Psoas muscle (tissue), 8 donors: ENCODE results near the gene SLC44A3. TPM values are rescaled to one million over a fixed set of nuclear protein-coding genes. Genes with fewer than 3 reads are reported as not detected.

Experiments used
- ATAC-seq, 4 donors: fragments of 200-7000 bp; cut with Tn5 transposase; one replicate each; pipeline ENCODE4 v1.9.1; 2020; ENCODE audit warnings: moderate library complexity in 3 of 4, mild to moderate bottlenecking in 2 of 4
- DNase-seq, 2 donors: peaks; one replicate each; pipeline ENCODE4 v3.0.0-alpha.2; 2020
- H3K27ac ChIP-seq: fragments of 200-600 bp; one replicate; pipeline ENCODE4 v1.8.0; 2022
- H3K27me3 ChIP-seq, 3 donors: fragments of 200-600 bp in 1 of 3; one replicate each; pipeline versions ENCODE4 v1.6.1 to v1.8.0; 2013 to 2022; ENCODE audit warnings: low read length in 2 of 3, mild to moderate bottlenecking in 2 of 3, moderate library complexity in 1 of 3; ENCODE audit not compliant: insufficient read depth in 3 of 3
- H3K36me3 ChIP-seq, 2 donors: fragments of 200-600 bp in 1 of 2; one replicate each; pipeline versions ENCODE4 v1.6.1 to v1.8.0; 2013 to 2022; ENCODE audit warnings: low read depth in 1 of 2, mild to moderate bottlenecking in 1 of 2, moderate library complexity in 1 of 2; ENCODE audit not compliant: insufficient read depth in 1 of 2
- H3K4me1 ChIP-seq: fragments of 200-600 bp; one replicate; pipeline ENCODE4 v1.8.0; 2022
- H3K4me3 ChIP-seq: fragments of 200-600 bp; one replicate; pipeline ENCODE4 v1.8.0; 2022; ENCODE audit warnings: mild to moderate bottlenecking
- H3K9me3 ChIP-seq: fragments of 200-600 bp; one replicate; pipeline ENCODE4 v1.8.0; 2022
- WGBS, 3 donors: extraction: QIAGEN DNeasy Blood & Tissue Kit; methylation state at CpG; one replicate each; pipeline versions ENCODE4 v1.1.6 to v1.1.7; 2013; 5-methylcytosine and 5-hydroxymethylcytosine counted together
- intact Hi-C, 2 donors: fragments of 100-400 bp; cut with DNase I; formaldehyde crosslinking; loops; one replicate each; pipeline versions ENCODE4 v1.11.0 to v1.14.2; 2022
- polyA plus RNA-seq, 3 donors: library from polyadenylated mRNA; stranded (reverse); fragments of 200-250 nt; gene quantifications; one replicate each; pipeline ENCODE4 v1.2.3, GENCODE V29; 2013
- total RNA-seq, 4 donors: library from RNA; stranded (reverse); fragmentation: NEBNext Ultra II Directional in 2 of 4; extraction: Animal tissue kit (Norgen Biotek cat#: 25700) in 2 of 4; gene quantifications; one replicate each; pipeline versions ENCODE4 v1.2.1 to v1.2.4, GENCODE V29; 2021 to 2023
- TF ChIP-seq, protein P1 (sequence below): fragments of 200-600 bp; IDR thresholded peaks from one replicate; pipeline ENCODE4 v1.8.0; 2022; ENCODE audit warnings: antibody characterized with exemption
- donor health status: healthy with polysubstance abuse.
- donor health status: DM: no; HTN: no; CAD: no; lungs with moderate emphysema.
- donor health status: Bipolar disorder and iron deficiency.
- donor health status: healthy.
- donor health status: DM: yes; HTN: yes; CAD: no.
- donor health status: DM: no; HTN: no; CAD: no.
- donor health status: DM: no; HTN: no; CAD: no.
- donor health status: DM: yes; HTN: yes; CAD: no.

Gene SLC44A3
- total and polyA plus RNA-seq, 7 donors: 0.04 to 0.58 (median 0.32) TPM; not detected in 2

- Histone ChIP-seq H3K4me1 (peaks cover 5% of the 10 kb centered on the region), H3K27me3 (peaks cover 0 to 46% (median 18%) of the 10 kb centered on the region in 3 donors), H3K36me3 (no peaks in the 10 kb centered on the region), H3K27ac (no peak overlapping the region), H3K4me3 (peak overlapping the region; percentile 71), H3K9me3 (no peaks in the 10 kb centered on the region)
- DNase-seq (no peak), ATAC-seq (no peak)
- TF ChIP-seq, protein P1, sequence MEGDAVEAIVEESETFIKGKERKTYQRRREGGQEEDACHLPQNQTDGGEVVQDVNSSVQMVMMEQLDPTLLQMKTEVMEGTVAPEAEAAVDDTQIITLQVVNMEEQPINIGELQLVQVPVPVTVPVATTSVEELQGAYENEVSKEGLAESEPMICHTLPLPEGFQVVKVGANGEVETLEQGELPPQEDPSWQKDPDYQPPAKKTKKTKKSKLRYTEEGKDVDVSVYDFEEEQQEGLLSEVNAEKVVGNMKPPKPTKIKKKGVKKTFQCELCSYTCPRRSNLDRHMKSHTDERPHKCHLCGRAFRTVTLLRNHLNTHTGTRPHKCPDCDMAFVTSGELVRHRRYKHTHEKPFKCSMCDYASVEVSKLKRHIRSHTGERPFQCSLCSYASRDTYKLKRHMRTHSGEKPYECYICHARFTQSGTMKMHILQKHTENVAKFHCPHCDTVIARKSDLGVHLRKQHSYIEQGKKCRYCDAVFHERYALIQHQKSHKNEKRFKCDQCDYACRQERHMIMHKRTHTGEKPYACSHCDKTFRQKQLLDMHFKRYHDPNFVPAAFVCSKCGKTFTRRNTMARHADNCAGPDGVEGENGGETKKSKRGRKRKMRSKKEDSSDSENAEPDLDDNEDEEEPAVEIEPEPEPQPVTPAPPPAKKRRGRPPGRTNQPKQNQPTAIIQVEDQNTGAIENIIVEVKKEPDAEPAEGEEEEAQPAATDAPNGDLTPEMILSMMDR: no peak
- intact Hi-C loops: loop anchor here in 1 of 2 donors (5.0 kb wide), 2 partner anchors 43 to 113 kb away; no protein-coding TSS in a partner anchor
- WGBS, 3 donors: 62 to 69% (median 62%) methylated on average over 11 of the region's 11 CpGs
These were observed 109.4 kb downstream of the SLC44A3 start for GRCh38 chr1:94929351-94930217.

DNA sequence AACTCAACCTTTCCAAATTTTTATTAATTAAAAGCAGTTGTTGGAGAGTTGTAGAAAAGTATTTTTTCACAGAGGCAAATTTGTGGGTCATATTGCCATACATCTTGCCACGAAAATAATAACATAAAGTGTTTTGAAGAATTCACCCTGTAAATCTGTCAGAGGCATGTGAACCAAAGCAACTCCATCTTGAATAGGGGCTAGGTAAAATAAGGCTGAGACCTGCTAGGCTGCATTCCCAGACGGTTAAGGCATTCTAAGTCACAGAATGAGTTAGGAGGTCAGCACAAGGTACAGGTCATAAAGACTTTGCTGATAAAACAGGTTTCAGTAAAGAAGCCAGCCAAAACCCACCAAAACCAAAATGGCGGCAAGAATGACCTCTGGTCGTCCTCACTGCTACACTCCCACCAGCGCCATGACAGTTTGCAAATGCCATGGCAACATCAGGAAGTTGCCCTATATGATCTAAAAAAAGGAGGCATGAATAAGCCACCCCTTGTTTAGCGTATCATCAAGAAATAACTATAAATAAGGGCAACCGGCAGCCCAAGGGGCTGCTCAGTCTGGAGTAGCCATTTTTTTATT lies 111.2 kb downstream of the SLC44A3 start:
- Histone ChIP-seq H3K4me1 (no peaks in the 10 kb centered on the region), H3K9me3 (no peaks in the 10 kb centered on the region), H3K36me3 (no peaks in the 10 kb centered on the region), H3K27ac (no peak overlapping the region), H3K27me3 (peaks cover 0 to 28% (median 10%) of the 10 kb centered on the region in 3 donors), H3K4me3 (no peak overlapping the region)
- ATAC-seq: no peak
- intact Hi-C loops: no loop called here
- no peak for DNase-seq
- TF ChIP-seq, protein P1: no peak
- WGBS, 3 donors: 97 to 98% (median 97%) methylated on average over 7 of the region's 7 CpGs

DNA sequence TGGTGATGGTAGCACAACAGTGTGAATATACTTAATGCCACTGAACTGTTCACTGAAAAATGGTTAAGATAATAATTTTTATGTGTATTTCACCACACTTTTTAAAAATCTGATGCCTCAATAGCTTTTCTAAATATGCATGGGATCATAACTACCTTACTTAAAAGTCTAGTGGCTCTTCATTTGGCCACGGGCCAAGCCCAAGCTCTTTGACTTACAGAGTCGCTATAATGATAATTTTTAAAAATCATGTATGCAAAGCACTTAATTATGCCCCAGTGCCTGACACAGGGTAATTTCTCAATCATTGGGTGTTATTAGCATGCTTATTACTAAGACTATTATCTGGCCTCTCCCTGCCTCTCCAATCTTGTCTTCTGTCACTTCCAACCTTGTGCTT lies 114.4 kb downstream of the SLC44A3 start:
- DNase-seq (no peak), ATAC-seq (no peak)
- TF ChIP-seq, protein P1: no peak
- Histone ChIP-seq H3K4me3 (no peak overlapping the region), H3K27ac (no peak overlapping the region), H3K36me3 (no peaks in the 10 kb centered on the region), H3K4me1 (no peaks in the 10 kb centered on the region), H3K27me3 (peaks cover 0 to 6% (median 0%) of the 10 kb centered on the region in 3 donors), H3K9me3 (no peaks in the 10 kb centered on the region)
- WGBS, 3 donors: 74 to 80% (median 78%) methylated on average over 2 of the region's 2 CpGs
- intact Hi-C loops: no loop called here

- Histone ChIP-seq H3K9me3 (no peaks in the 10 kb centered on the region), H3K4me3 (no peak overlapping the region), H3K27ac (no peak overlapping the region), H3K36me3 (no peaks in the 10 kb centered on the region), H3K27me3 (peaks cover 0 to 1% (median 0%) of the 10 kb centered on the region in 3 donors), H3K4me1 (no peaks in the 10 kb centered on the region)
- 95 to 98% (median 96%) methylated on average over 1 of the region's 1 CpG for WGBS, 3 donors
- intact Hi-C loops: no loop called here
- ATAC-seq (no peak), DNase-seq (no peak)
- TF ChIP-seq, protein P1: no peak
These were observed 114.9 kb downstream of the SLC44A3 start for GRCh38 chr1:94935034-94935433.
